SU-DHL-6 (cell line): Measurements from ENCODE around the gene PSMB3.

Experiments
- H2AFZ ChIP-seq: fragments of 200-600 bp; sonication (generic); 2 replicates; pipeline ENCODE4 v1.6.1; 2014; ENCODE audit warnings: low read depth, mild to moderate bottlenecking, moderate library complexity, mixed read lengths, antibody characterized with exemption, low read length; ENCODE audit not compliant: severe bottlenecking
- H3F3A ChIP-seq: fragments of 200-600 bp; shearing (Covaris generic); 2 replicates; pipeline ENCODE4 v1.6.0; 2016; ENCODE audit warnings: antibody characterized with exemption, mild to moderate bottlenecking; ENCODE audit not compliant: insufficient read depth
- H3K27ac ChIP-seq: fragments of 200-600 bp; sonication (generic); 2 replicates; pipeline ENCODE4 v1.5.1; 2016; ENCODE audit warnings: low read depth, mild to moderate bottlenecking, low read length, moderate library complexity, mixed read lengths
- H3K27me3 ChIP-seq: fragments of 200-600 bp; sonication (generic), shearing (Covaris generic); 2 replicates; pipeline ENCODE4 v1.6.0; 2014; ENCODE audit warnings: mild to moderate bottlenecking, low read length
- H3K36me3 ChIP-seq: fragments of 200-600 bp; sonication (generic); 2 replicates; pipeline ENCODE4 v1.6.1; 2014; ENCODE audit warnings: mild to moderate bottlenecking, low read length, mixed read lengths
- H3K4me2 ChIP-seq: fragments of 300-600, 200-600 bp; shearing (Covaris generic), sonication (generic); 2 replicates; pipeline ENCODE4 v1.6.0; 2014; ENCODE audit warnings: low read length, low read depth, mild to moderate bottlenecking; ENCODE audit not compliant: poor library complexity, severe bottlenecking
- H3K4me3 ChIP-seq: fragments of 200-600 bp; sonication (generic); 2 replicates; pipeline ENCODE4 v1.5.1; 2014; ENCODE audit warnings: antibody characterized with exemption, low read length, mild to moderate bottlenecking, mixed read lengths; ENCODE audit not compliant: insufficient read depth, poor library complexity, severe bottlenecking
- H3K79me2 ChIP-seq: fragments of 200-600 bp; sonication (generic); 2 replicates; pipeline ENCODE4 v1.6.1; 2014; ENCODE audit warnings: mild to moderate bottlenecking, low read length, moderate library complexity; ENCODE audit not compliant: insufficient read depth
- H3K9ac ChIP-seq: fragments of 200-600 bp; sonication (generic); 2 replicates; pipeline ENCODE4 v1.7.0; 2014; ENCODE audit warnings: mild to moderate bottlenecking, low read length
- H3K9me2 ChIP-seq: fragments of 200-600 bp; sonication (generic); replicated peaks from 2 replicates; pipeline ENCODE4 v1.6.1; 2014; ENCODE audit warnings: low read length; ENCODE audit not compliant: insufficient read depth
- H3K9me3 ChIP-seq: fragments of 200-600 bp; sonication (generic); 2 replicates; pipeline ENCODE4 v1.6.1; 2014; ENCODE audit warnings: low read length, mixed read lengths; ENCODE audit not compliant: insufficient read depth
- H4K20me1 ChIP-seq: fragments of 200-600 bp; sonication (generic); 2 replicates; pipeline ENCODE4 v1.6.1; 2014; ENCODE audit warnings: low read depth, mild to moderate bottlenecking, antibody characterized with exemption, low read length, moderate library complexity, mixed read lengths
- EZH2phosphoT487 ChIP-seq: fragments of 200-600 bp; sonication (generic), shearing (Covaris generic); conservative IDR thresholded peaks from 2 replicates; pipeline ENCODE4 v1.6.1; 2018; ENCODE audit warnings: mild to moderate bottlenecking, antibody characterized with exemption, low read length, moderate library complexity, mixed read lengths
- TF ChIP-seq, protein P1 (sequence below): fragments of 200-600 bp; sonication (generic); IDR thresholded peaks from one replicate; pipeline ENCODE4 v1.5.1; 2017; ENCODE audit warnings: antibody characterized with exemption, mild to moderate bottlenecking, low read length, moderate library complexity; ENCODE audit not compliant: insufficient read depth, poor library complexity, severe bottlenecking

Gene PSMB3

DNA sequence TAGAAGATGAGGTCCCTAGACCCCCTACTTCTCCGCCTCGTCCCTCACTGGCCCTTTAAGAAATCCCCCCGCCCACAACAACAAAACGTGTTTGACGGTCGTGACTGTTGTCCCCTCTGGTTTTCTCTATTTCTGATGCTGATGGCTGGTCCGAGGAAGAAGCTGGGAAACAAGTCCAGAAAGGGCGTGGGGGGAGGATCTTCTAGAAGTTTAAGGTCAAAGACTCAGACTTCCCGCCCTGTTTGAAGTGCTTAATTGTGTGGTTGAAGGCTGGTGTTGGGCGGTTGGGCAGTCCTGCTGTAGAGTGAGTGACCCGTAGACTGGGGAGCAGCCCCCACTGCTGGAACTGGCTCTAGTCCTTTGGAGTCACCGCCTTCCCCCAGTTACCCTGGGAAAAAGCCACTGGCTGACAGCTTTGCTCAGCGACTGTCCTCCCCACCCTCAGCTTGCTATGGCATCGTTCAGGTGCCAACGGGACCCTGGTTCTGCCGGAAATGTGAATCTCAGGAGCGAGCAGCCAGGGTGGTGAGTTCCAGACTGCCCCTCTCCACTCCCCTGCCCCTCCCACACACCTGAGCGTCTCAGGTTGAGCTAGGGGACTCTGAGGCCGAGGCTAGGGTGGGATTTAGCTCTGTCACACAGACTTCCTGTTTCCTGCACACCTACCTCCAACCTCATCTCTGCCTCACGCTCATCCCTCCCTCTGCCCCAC lies 45.9 kb upstream of the PSMB3 start:
- peak overlapping the region; percentile 95 for H3K4me2 ChIP-seq
- TF ChIP-seq, protein P1, sequence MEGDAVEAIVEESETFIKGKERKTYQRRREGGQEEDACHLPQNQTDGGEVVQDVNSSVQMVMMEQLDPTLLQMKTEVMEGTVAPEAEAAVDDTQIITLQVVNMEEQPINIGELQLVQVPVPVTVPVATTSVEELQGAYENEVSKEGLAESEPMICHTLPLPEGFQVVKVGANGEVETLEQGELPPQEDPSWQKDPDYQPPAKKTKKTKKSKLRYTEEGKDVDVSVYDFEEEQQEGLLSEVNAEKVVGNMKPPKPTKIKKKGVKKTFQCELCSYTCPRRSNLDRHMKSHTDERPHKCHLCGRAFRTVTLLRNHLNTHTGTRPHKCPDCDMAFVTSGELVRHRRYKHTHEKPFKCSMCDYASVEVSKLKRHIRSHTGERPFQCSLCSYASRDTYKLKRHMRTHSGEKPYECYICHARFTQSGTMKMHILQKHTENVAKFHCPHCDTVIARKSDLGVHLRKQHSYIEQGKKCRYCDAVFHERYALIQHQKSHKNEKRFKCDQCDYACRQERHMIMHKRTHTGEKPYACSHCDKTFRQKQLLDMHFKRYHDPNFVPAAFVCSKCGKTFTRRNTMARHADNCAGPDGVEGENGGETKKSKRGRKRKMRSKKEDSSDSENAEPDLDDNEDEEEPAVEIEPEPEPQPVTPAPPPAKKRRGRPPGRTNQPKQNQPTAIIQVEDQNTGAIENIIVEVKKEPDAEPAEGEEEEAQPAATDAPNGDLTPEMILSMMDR: no peak
- TF ChIP-seq EZH2phosphoT487: no peak
- H3K9ac ChIP-seq: peak overlapping the region; percentile 93
- no peaks in the 10 kb centered on the region for H3K9me2 ChIP-seq
- H3K79me2 ChIP-seq: peaks cover 32% of the 10 kb centered on the region
- H3K27me3 ChIP-seq: no peaks in the 10 kb centered on the region
- H2AFZ ChIP-seq: no peak overlapping the region
- peak overlapping the region; percentile 93 for H3K4me3 ChIP-seq
- H3F3A ChIP-seq: peaks cover 31% of the 10 kb centered on the region
- H3K36me3 ChIP-seq: no peaks in the 10 kb centered on the region
- H4K20me1 ChIP-seq: no peaks in the 10 kb centered on the region
- H3K27ac ChIP-seq: peak overlapping the region; percentile 69
- no peaks in the 10 kb centered on the region for H3K9me3 ChIP-seq

DNA sequence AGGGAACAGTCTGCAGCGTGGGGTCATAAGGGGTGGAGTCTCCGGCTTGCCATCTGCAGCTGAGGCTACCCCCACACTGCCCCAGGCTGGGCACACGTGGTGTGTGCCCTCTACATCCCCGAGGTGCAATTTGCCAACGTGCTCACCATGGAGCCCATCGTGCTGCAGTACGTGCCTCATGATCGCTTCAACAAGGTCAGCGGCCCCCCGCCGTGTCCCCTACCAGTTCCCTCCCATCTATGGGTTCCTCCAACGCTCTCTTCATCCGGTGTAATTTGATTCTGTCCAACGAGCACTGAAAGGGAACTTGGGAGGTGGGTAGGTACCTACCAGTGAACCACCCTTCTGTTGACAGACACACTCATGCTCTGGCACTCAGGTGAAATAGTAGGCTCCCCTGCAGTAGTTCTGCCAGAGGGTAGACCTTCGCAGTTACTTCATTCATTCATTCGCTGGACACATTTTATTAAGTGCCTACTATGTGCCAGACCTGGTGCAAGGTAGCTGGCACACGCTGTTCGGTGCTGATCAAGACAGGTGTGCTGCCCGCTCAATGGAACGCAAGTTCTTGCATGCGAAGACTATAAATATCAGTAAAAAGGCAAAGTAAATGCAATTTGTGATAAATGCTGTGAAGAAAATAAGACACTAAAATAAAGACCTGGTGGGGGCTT lies 44.7 kb upstream of the PSMB3 start:
- no peaks in the 10 kb centered on the region for H3K9me2 ChIP-seq
- H3K27ac ChIP-seq: no peak overlapping the region
- TF ChIP-seq, protein P1: no peak
- no peak for TF ChIP-seq EZH2phosphoT487
- H3K4me2 ChIP-seq: no peak overlapping the region
- H3K4me3 ChIP-seq: no peak overlapping the region
- peaks cover 32% of the 10 kb centered on the region for H3K79me2 ChIP-seq
- H3K9me3 ChIP-seq: no peaks in the 10 kb centered on the region
- H2AFZ ChIP-seq: no peak overlapping the region
- no peak overlapping the region for H3K9ac ChIP-seq
- peaks cover 22% of the 10 kb centered on the region for H3F3A ChIP-seq
- H4K20me1 ChIP-seq: no peaks in the 10 kb centered on the region
- H3K27me3 ChIP-seq: no peaks in the 10 kb centered on the region
- H3K36me3 ChIP-seq: no peaks in the 10 kb centered on the region

DNA sequence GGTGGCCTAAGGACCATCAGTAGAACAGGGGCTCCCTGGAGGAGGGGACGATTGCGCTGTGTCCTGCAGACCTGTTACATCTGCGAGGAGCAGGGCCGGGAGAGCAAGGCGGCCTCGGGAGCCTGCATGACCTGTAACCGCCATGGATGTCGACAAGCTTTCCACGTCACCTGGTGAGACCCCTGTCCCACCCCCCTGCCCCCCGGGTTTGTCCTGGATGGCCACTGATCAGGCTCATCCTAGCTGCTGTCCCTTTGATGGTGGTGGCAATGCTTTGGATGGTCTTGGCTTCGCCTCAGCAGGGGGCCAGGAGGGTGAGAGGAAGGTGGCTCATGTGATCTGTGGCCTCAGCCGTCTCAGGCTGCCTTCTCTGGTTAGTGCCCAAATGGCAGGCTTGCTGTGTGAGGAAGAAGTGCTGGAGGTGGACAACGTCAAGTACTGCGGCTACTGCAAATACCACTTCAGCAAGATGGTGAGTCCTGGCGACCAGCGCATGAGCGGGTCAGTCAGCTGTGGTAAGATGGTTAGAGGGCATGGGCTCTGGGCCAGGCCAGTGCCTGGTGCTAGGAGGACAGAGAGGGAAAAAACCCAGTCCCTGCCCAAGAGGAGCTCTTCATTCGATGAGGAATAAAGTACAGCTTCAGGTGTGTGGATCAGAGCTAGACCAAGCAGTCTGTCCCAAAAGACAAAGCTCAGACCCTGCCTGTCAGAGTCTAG lies 43.3 kb upstream of the PSMB3 start:
- Histone ChIP-seq H3K4me3 (no peak overlapping the region), H3K9ac (no peak overlapping the region), H3F3A (peaks cover 10% of the 10 kb centered on the region), H3K9me2 (no peaks in the 10 kb centered on the region), H3K36me3 (no peaks in the 10 kb centered on the region), H2AFZ (no peak overlapping the region), H3K4me2 (no peak overlapping the region), H3K27ac (no peak overlapping the region), H4K20me1 (no peaks in the 10 kb centered on the region), H3K79me2 (peaks cover 31% of the 10 kb centered on the region), H3K9me3 (no peaks in the 10 kb centered on the region), H3K27me3 (no peaks in the 10 kb centered on the region)
- TF ChIP-seq, protein P1: no peak
- no peak for TF ChIP-seq EZH2phosphoT487
